Measurements from ENCODE around the gene THOC5.
"Not testable (repeated sequence)": the region's sequence is repeated elsewhere in the genome, so short reads cannot be mapped to it uniquely, and the experiment has no call there.

The THOC5 gene

GRCh38 chr22:29570456-29570855 lies 16.9 kb upstream of the THOC5 start:
- Histone ChIP-seq H3K27ac (no peak overlapping the region), H3K4me3 (ENCODE audit: low read depth, low read length) (no peak overlapping the region), H3K36me3 (ENCODE audit: control insufficient read depth, insufficient read depth, low read length) (no peaks in the 10 kb centered on the region), H3K4me2 (ENCODE audit: low read length) (no peak overlapping the region), H2AFZ (no peak overlapping the region), H3K4me1 (no peaks in the 10 kb centered on the region), H3K27me3 (ENCODE audit: control insufficient read depth, insufficient read depth, low read length) (no peaks in the 10 kb centered on the region), H3K9ac (no peak overlapping the region), H3K9me3 (ENCODE audit: control insufficient read depth, low read length) (no peaks in the 10 kb centered on the region), H3K79me2 (no peaks in the 10 kb centered on the region)
- no peak for TF ChIP-seq CTCF (IDR thresholded peaks at IDR 0.05)

DNA sequence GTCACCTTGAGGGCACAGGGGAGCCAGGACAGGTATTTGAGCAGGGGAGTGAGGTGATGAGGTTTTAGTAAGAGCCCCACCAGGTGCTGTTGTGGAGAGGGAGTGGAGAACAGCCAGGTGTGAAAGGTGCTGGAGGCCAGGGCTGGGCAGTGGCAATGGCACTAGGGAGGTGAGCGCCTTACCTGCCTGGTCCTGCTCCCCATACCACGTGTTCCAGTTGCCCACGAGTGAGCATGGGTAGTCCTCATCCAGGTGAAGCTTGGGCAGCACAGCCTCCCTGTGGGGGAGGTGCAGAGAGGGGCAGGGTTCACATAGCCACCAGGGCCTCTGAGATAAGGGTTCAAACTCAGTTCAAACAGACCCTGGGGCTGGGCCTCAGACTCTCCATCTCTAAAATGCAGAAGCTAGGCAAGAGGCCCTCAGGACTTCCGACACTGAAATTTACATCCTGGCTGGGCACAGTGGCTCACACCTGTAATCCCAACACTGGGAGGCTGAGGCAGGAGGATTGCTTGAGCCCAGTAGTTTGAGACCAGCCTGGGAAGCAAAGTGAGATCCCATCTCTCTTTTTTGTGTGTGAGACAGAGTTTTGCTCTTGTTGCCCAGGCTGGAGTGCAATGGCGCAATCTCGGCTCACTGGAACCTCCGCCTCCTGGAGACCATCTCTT lies 15.6 kb upstream of the THOC5 start:
- no peaks in the 10 kb centered on the region for H3K27me3 ChIP-seq (ENCODE audit: control insufficient read depth, insufficient read depth, low read length)
- H3K4me3 ChIP-seq (ENCODE audit: low read depth, low read length), result no peak overlapping the region
- H2AFZ ChIP-seq, result no peak overlapping the region
- no peak overlapping the region for H3K9ac ChIP-seq
- H3K27ac ChIP-seq, result no peak overlapping the region
- no peak for TF ChIP-seq CTCF (IDR thresholded peaks at IDR 0.05)
- no peaks in the 10 kb centered on the region for H3K4me1 ChIP-seq
- no peaks in the 10 kb centered on the region for H3K9me3 ChIP-seq (ENCODE audit: control insufficient read depth, low read length)
- H3K4me2 ChIP-seq (ENCODE audit: low read length), result no peak overlapping the region
- H3K36me3 ChIP-seq (ENCODE audit: control insufficient read depth, insufficient read depth, low read length), result no peaks in the 10 kb centered on the region
- no peaks in the 10 kb centered on the region for H3K79me2 ChIP-seq

DNA sequence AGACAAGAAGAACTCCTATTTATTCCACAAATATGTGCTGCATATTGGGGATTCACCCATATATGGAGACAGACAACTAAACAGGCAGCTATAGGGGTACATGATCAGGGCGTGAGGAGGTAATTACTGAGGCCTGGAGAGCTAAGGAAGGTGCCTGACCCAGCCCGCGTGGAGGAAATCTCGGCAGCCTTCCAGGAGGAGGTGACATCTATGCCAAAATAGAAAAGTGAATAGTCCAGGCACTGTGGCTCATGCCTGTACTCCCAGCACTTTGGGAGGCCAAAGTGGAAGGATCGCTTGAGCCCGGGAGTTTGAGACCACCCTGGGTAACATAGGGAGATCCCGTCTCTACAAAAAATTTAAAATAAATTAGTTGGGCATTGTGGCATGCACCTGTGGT lies 13.8 kb upstream of the THOC5 start:
- Histone ChIP-seq H3K9ac (no peak overlapping the region), H3K4me2 (ENCODE audit: low read length) (no peak overlapping the region), H3K36me3 (ENCODE audit: control insufficient read depth, insufficient read depth, low read length) (no peaks in the 10 kb centered on the region), H3K4me3 (ENCODE audit: low read depth, low read length) (no peak overlapping the region), H3K79me2 (no peaks in the 10 kb centered on the region), H2AFZ (no peak overlapping the region), H3K27ac (no peak overlapping the region), H3K9me3 (ENCODE audit: control insufficient read depth, low read length) (no peaks in the 10 kb centered on the region), H3K4me1 (no peaks in the 10 kb centered on the region), H3K27me3 (ENCODE audit: control insufficient read depth, insufficient read depth, low read length) (no peaks in the 10 kb centered on the region)
- no peak for TF ChIP-seq CTCF (IDR thresholded peaks at IDR 0.05)

GRCh38 chr22:29566513-29566912 lies 13.0 kb upstream of the THOC5 start:
- not testable (repeated sequence) for H3K4me1 ChIP-seq; H3K9ac ChIP-seq; H3K4me2 ChIP-seq (ENCODE audit: low read length); H2AFZ ChIP-seq; H3K79me2 ChIP-seq; H3K36me3 ChIP-seq (ENCODE audit: control insufficient read depth, insufficient read depth, low read length); H3K4me3 ChIP-seq (ENCODE audit: low read depth, low read length); H3K27ac ChIP-seq; H3K9me3 ChIP-seq (ENCODE audit: control insufficient read depth, low read length); H3K27me3 ChIP-seq (ENCODE audit: control insufficient read depth, insufficient read depth, low read length)

DNA sequence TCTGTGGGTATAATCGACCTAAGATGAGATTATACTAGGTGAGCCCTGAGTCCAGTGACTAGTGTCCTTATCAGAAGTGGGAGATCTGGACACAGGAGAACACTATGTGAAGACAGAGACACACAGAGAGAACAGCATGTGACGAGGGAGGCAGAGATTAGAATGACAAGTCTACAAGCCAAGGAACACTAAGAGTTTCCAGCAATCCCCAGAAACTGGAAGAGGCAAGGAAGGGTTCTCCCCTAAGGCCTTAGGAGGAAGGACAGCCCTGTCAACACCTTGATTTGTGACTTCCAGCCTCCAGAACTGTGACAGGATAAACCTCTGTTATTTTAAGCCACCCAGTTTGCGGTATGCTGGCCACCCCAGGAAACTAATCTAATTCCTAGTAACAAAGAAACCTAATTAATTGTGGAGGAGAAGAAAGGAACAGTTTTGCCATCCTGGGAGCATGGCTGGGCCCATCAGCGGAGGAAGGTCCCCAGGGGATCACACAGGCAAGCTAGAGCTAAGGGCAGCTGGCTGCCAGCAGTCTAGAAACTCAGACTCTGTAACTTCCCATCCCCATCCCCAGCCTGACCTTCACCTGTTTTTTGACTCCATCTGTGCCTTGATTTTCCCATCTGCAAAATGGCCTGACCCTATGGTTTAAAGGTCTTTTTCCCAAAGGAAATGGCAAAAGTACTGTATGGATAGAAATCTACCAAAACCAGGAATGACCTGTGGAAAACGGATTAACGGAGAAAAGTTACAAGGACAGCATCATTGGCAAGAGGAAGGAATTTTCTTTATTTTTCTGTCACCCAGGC lies 10.3 kb upstream of the THOC5 start:
- Histone ChIP-seq H3K79me2 (no peaks in the 10 kb centered on the region), H3K4me2 (ENCODE audit: low read length) (peak overlapping the region; percentile 37), H3K4me1 (no peaks in the 10 kb centered on the region), H3K4me3 (ENCODE audit: low read depth, low read length) (no peak overlapping the region), H3K9me3 (ENCODE audit: control insufficient read depth, low read length) (no peaks in the 10 kb centered on the region), H3K9ac (no peak overlapping the region), H3K27me3 (ENCODE audit: control insufficient read depth, insufficient read depth, low read length) (no peaks in the 10 kb centered on the region), H3K27ac (no peak overlapping the region), H2AFZ (no peak overlapping the region), H3K36me3 (ENCODE audit: control insufficient read depth, insufficient read depth, low read length) (no peaks in the 10 kb centered on the region)
- no peak for TF ChIP-seq CTCF (IDR thresholded peaks at IDR 0.05)

All from parathyroid adenoma (tissue), 2 donors.